ENCODE measurements around the gene ALDOC. TPM values are rescaled to one million over a fixed set of nuclear protein-coding genes. Genes with fewer than 3 reads are reported as not detected.

ALDOC gene
- total and polyA plus RNA-seq, 2 experiments from 2014 or later, result 33.5 to 157 TPM

GRCh38 chr17:28533091-28533807 lies 43.4 kb downstream of the ALDOC start:
- TF ChIP-seq CTCF (conservative IDR thresholded peaks at IDR 0.05; ENCODE audit: low read depth in 2 of 2) (no peak), ETS1 (IDR thresholded peaks at IDR 0.05) (no peak), JUNB (IDR thresholded peaks at IDR 0.05; ENCODE audit: unreplicated experiment) (no peak), EZH2phosphoT487 (IDR thresholded peaks at IDR 0.05; ENCODE audit: unreplicated experiment) (no peak), ZNF114 (CRISPR knock-in tag; IDR thresholded peaks at IDR 0.05) (no peak), CREB1 (CRISPR knock-in tag; IDR thresholded peaks at IDR 0.05; ENCODE audit: low read depth) (no peak), EZH2 (IDR thresholded peaks at IDR 0.05; ENCODE audit: low read depth, unreplicated experiment) (no peak), ZNF462 (CRISPR knock-in tag; IDR thresholded peaks at IDR 0.05) (no peak), ZNF331 (CRISPR knock-in tag; IDR thresholded peaks at IDR 0.05; ENCODE audit: low read depth) (no peak)
- TF ChIP-seq, protein P1, sequence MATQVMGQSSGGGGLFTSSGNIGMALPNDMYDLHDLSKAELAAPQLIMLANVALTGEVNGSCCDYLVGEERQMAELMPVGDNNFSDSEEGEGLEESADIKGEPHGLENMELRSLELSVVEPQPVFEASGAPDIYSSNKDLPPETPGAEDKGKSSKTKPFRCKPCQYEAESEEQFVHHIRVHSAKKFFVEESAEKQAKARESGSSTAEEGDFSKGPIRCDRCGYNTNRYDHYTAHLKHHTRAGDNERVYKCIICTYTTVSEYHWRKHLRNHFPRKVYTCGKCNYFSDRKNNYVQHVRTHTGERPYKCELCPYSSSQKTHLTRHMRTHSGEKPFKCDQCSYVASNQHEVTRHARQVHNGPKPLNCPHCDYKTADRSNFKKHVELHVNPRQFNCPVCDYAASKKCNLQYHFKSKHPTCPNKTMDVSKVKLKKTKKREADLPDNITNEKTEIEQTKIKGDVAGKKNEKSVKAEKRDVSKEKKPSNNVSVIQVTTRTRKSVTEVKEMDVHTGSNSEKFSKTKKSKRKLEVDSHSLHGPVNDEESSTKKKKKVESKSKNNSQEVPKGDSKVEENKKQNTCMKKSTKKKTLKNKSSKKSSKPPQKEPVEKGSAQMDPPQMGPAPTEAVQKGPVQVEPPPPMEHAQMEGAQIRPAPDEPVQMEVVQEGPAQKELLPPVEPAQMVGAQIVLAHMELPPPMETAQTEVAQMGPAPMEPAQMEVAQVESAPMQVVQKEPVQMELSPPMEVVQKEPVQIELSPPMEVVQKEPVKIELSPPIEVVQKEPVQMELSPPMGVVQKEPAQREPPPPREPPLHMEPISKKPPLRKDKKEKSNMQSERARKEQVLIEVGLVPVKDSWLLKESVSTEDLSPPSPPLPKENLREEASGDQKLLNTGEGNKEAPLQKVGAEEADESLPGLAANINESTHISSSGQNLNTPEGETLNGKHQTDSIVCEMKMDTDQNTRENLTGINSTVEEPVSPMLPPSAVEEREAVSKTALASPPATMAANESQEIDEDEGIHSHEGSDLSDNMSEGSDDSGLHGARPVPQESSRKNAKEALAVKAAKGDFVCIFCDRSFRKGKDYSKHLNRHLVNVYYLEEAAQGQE (IDR thresholded peaks at IDR 0.05; ENCODE audit: unreplicated experiment), result no peak
- no peaks in the 10 kb centered on the region for H3K27me3 ChIP-seq (ENCODE audit: insufficient read depth)
- no peak overlapping the region for H3K4me3 Mint-ChIP-seq

More at GRCh38 chr17:28533091-28533807, 43.4 kb downstream of the ALDOC start:
- no peaks in the 10 kb centered on the region for H3F3A ChIP-seq (replicated peaks; ENCODE audit: low read depth)
- ATAC-seq (peak; percentile 55), DNase-seq (ENCODE audit: low spot score) (no peak)
- no peak overlapping the region for H3K4me3 ChIP-seq
- H3K79me2 ChIP-seq (replicated peaks; ENCODE audit: insufficient read depth), result no peaks in the 10 kb centered on the region
- no peak overlapping the region for H2AFZ ChIP-seq
- H3K9me3 Mint-ChIP-seq, result no peaks in the 10 kb centered on the region
- H3K4me2 ChIP-seq, result no peak overlapping the region
- no peaks in the 10 kb centered on the region for H3K36me3 Mint-ChIP-seq (ENCODE audit: low read depth)
- H3K27me3 Mint-ChIP-seq (ENCODE audit: insufficient read depth, low read depth, poor library complexity), result peaks cover 12% of the 10 kb centered on the region
- no peak overlapping the region for H3K27ac ChIP-seq (ENCODE audit: low read depth)
- H3K4me1 Mint-ChIP-seq, result 0 out of 3 replicates have a peak, but pooled peaks cover 3% of the 10 kb centered on the region
- no peak overlapping the region for H3K27ac Mint-ChIP-seq
- no peaks in the 10 kb centered on the region for H3K36me3 ChIP-seq (ENCODE audit: insufficient read depth)
- no peaks in the 10 kb centered on the region for H3K9me2 ChIP-seq (ENCODE audit: insufficient read depth)
- H3K4me1 ChIP-seq (ENCODE audit: insufficient read depth), result no peaks in the 10 kb centered on the region; the same call in 1 of the 2 replicates
- no peaks in the 10 kb centered on the region for H4K20me1 ChIP-seq (replicated peaks; ENCODE audit: insufficient read depth)
